ENCODE results near the gene PPP1R1B.

PPP1R1B gene

DNA sequence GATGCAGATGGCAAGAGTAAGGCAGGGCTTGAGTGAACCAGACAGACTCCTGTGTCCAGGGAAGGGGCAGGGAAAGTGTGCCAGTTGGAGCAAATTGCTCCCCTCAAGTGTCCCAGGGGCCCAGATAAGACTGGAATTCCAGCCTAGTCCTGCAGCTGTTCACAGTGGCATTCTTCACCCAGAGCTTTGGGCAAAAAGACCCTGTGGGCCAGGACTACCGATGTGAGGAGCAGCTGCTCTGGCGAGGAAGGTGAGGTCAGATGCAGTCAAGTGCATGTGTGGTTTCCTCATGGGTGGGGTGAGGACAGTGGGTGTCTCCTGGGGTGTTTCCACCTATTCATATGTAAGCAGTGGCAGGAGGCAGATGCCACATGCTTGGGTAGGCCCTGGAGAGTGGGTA, 33.4 kb upstream of the PPP1R1B start:
- H3K4me1 ChIP-seq (ENCODE audit: control insufficient read depth, insufficient read depth, low read length, poor library complexity, severe bottlenecking), result peaks cover 2% of the 10 kb centered on the region
- no peak overlapping the region for H3K4me3 ChIP-seq (ENCODE audit: insufficient read depth, low read depth, low read length, poor library complexity, severe bottlenecking)
- DNase-seq, result no peak
- no peaks in the 10 kb centered on the region for H3K9me3 ChIP-seq (ENCODE audit: control insufficient read depth, low read length)
- no peaks in the 10 kb centered on the region for H3K36me3 ChIP-seq (ENCODE audit: control insufficient read depth, insufficient read depth, low read length)
- H3K27ac ChIP-seq (ENCODE audit: insufficient read depth, low read length, poor library complexity, severe bottlenecking), result no peak overlapping the region
- peaks cover 39% of the 10 kb centered on the region for H3K27me3 ChIP-seq (replicated peaks; ENCODE audit: control insufficient read depth, insufficient read depth, low read length, poor library complexity, severe bottlenecking)

DNA sequence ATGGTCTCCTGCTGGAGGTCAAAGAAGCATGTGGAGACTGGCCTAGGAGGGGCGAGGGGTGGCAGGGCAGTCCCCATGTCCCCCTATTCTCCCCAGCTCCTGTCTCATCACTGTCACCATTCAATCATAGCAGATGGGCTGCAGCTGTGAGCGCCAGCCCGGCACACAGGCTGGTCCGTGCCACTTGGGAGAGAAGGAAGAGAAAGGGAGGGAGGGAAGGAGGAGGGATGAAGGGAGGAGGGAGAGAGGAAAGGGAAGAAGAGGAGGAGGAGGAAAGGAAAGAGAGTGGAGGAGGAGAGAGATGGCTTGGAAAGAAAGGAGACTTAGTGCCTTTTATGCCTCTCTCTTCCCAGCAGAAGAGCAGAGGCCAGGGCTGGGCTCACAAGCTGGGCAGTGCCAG, 31.5 kb upstream of the PPP1R1B start:
- H3K9me3 ChIP-seq (ENCODE audit: control insufficient read depth, low read length), result no peaks in the 10 kb centered on the region
- no peak overlapping the region for H3K4me3 ChIP-seq (ENCODE audit: insufficient read depth, low read depth, low read length, poor library complexity, severe bottlenecking)
- DNase-seq, result no peak
- no peaks in the 10 kb centered on the region for H3K36me3 ChIP-seq (ENCODE audit: control insufficient read depth, insufficient read depth, low read length)
- H3K4me1 ChIP-seq (ENCODE audit: control insufficient read depth, insufficient read depth, low read length, poor library complexity, severe bottlenecking), result peaks cover 17% of the 10 kb centered on the region
- H3K27me3 ChIP-seq (replicated peaks; ENCODE audit: control insufficient read depth, insufficient read depth, low read length, poor library complexity, severe bottlenecking), result peaks cover 58% of the 10 kb centered on the region
- H3K27ac ChIP-seq (ENCODE audit: insufficient read depth, low read length, poor library complexity, severe bottlenecking), result no peak overlapping the region

DNA sequence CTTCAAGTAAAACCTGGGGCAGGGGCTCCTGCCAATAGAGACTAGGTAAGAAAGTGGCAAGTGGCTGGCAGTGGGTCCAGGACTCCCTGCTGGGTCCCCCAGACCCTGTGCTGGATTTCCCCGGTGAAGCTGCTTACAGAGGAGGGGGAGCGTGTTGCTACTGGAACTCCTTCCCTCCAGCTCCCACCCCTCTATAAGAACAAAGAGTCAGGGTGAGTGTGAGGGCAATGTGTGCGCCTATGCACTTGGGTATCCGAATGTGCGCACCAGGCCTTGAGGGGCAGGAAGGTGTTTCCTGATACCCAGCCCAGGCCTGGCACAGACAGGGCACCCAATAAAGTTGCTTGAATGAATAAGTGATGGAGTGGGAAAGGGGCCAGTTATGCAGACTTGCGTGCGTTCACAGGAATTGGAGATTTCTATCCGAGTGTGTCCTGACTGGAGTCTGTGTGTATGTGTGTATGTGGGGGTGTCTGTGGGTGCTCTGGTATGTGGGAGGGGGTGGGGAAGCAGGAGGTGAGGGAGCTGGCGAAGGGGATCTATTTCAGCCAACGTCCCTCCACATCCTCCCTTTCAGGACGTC, 30.7 kb upstream of the PPP1R1B start:
- H3K36me3 ChIP-seq (ENCODE audit: control insufficient read depth, insufficient read depth, low read length), result no peaks in the 10 kb centered on the region
- DNase-seq, result no peak
- no peaks in the 10 kb centered on the region for H3K9me3 ChIP-seq (ENCODE audit: control insufficient read depth, low read length)
- H3K27ac ChIP-seq (ENCODE audit: insufficient read depth, low read length, poor library complexity, severe bottlenecking), result no peak overlapping the region
- peaks cover 65% of the 10 kb centered on the region for H3K27me3 ChIP-seq (replicated peaks; ENCODE audit: control insufficient read depth, insufficient read depth, low read length, poor library complexity, severe bottlenecking)
- peaks cover 17% of the 10 kb centered on the region for H3K4me1 ChIP-seq (ENCODE audit: control insufficient read depth, insufficient read depth, low read length, poor library complexity, severe bottlenecking)
- H3K4me3 ChIP-seq (ENCODE audit: insufficient read depth, low read depth, low read length, poor library complexity, severe bottlenecking), result no peak overlapping the region

DNA sequence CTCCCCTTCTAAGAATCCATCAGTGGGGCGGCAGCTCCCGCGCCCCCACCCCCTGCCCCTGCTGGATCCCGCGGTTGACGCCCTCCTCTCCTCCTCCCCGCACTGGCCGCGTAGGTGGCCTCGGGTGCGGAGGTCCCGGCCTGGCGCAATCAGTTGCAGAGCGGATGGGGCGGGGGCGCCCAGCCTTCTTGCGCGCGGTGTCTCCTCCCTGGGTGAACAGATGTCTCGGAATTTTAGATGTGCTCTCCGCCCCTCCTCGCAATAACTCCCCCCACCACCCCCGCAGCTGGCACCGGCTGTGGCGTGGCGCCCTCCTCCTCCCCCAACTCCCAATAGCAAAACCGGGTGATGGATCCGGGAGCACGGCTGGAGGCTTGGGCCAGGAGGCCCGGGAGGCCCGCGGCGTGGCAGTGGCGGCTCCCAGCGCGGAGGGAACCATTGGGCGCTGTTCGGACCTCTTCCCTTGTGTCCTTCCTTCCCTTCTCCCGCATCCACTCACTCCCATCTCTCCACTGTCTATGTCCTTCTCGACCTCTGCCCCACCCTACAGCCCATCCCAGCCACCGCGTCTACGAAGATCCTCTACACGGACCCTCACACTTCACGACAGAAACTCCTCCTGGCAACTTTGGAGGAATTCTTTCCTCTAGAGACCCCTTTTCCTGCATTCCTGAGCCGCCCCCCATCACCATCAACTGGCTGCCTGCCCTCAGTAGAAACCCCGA, 30.0 kb upstream of the PPP1R1B start:
- Histone ChIP-seq H3K4me1 (ENCODE audit: control insufficient read depth, insufficient read depth, low read length, poor library complexity, severe bottlenecking) (peaks cover 17% of the 10 kb centered on the region), H3K27me3 (replicated peaks; ENCODE audit: control insufficient read depth, insufficient read depth, low read length, poor library complexity, severe bottlenecking) (peaks cover 72% of the 10 kb centered on the region), H3K27ac (ENCODE audit: insufficient read depth, low read length, poor library complexity, severe bottlenecking) (no peak overlapping the region), H3K36me3 (ENCODE audit: control insufficient read depth, insufficient read depth, low read length) (no peaks in the 10 kb centered on the region), H3K9me3 (ENCODE audit: control insufficient read depth, low read length) (no peaks in the 10 kb centered on the region), H3K4me3 (ENCODE audit: insufficient read depth, low read depth, low read length, poor library complexity, severe bottlenecking) (no peak overlapping the region)
- DNase-seq, result no peak

DNA sequence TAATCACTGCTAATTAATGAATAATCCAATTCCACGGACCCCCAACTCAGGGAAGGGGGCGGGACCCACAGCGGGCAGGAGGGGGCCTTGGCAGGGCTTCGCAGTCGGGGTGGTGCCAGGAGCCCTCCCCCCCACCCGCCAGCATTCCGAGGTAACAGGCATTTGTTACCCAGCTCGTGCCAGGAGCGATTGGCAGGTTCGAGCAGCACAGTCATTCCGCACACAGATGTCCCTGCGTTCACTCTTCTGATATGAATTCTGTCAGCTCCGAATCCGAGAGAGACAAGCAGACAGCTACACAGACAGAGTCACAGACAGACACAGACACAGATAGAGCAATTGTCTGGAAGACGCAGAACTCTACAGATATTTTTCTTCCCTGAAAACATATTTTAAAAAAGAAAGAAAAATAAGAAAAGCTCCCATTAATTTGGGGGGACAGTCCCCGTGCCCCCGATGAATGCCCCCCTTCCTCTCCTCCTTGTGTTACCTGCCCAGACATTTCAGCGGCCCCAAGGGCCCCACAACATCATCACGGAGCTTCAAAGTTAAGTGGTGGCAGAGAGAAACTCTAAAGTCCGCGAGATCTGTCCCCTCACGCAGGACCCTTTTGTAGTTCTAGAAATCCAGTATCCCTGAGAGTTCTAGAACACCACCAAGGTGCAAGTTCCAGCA, 29.2 kb upstream of the PPP1R1B start:
- no peak overlapping the region for H3K27ac ChIP-seq (ENCODE audit: insufficient read depth, low read length, poor library complexity, severe bottlenecking)
- no peak for DNase-seq
- H3K9me3 ChIP-seq (ENCODE audit: control insufficient read depth, low read length), result no peaks in the 10 kb centered on the region
- no peaks in the 10 kb centered on the region for H3K36me3 ChIP-seq (ENCODE audit: control insufficient read depth, insufficient read depth, low read length)
- no peak overlapping the region for H3K4me3 ChIP-seq (ENCODE audit: insufficient read depth, low read depth, low read length, poor library complexity, severe bottlenecking)
- peaks cover 17% of the 10 kb centered on the region for H3K4me1 ChIP-seq (ENCODE audit: control insufficient read depth, insufficient read depth, low read length, poor library complexity, severe bottlenecking)
- peaks cover 73% of the 10 kb centered on the region for H3K27me3 ChIP-seq (replicated peaks; ENCODE audit: control insufficient read depth, insufficient read depth, low read length, poor library complexity, severe bottlenecking)

DNA sequence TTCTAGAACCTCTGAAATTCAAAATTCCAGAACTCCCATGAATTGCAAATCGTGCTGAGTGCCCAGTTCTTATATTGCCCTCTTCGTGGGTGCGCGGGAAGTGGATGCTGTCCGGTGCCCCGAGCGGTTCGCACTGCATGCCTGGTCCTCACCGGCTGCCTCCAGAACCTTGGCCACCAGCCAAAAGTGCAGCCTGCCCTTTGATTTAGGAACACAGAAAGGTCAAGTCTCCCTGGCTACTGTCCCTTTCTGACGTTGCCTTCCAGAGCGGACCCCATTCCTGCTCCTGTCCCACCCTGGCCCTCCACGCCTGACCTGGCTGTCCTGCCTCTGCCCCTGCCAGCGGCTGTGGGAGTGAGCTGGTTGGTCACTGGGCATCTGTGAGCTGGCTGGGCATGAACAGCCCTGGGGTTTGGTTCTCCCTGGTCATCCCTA, 28.7 kb upstream of the PPP1R1B start:
- H3K4me1 ChIP-seq (ENCODE audit: control insufficient read depth, insufficient read depth, low read length, poor library complexity, severe bottlenecking), result peaks cover 17% of the 10 kb centered on the region
- no peaks in the 10 kb centered on the region for H3K36me3 ChIP-seq (ENCODE audit: control insufficient read depth, insufficient read depth, low read length)
- no peak overlapping the region for H3K27ac ChIP-seq (ENCODE audit: insufficient read depth, low read length, poor library complexity, severe bottlenecking)
- DNase-seq, result no peak
- H3K27me3 ChIP-seq (replicated peaks; ENCODE audit: control insufficient read depth, insufficient read depth, low read length, poor library complexity, severe bottlenecking), result peaks cover 76% of the 10 kb centered on the region
- H3K4me3 ChIP-seq (ENCODE audit: insufficient read depth, low read depth, low read length, poor library complexity, severe bottlenecking), result no peak overlapping the region
- H3K9me3 ChIP-seq (ENCODE audit: control insufficient read depth, low read length), result no peaks in the 10 kb centered on the region

DNA sequence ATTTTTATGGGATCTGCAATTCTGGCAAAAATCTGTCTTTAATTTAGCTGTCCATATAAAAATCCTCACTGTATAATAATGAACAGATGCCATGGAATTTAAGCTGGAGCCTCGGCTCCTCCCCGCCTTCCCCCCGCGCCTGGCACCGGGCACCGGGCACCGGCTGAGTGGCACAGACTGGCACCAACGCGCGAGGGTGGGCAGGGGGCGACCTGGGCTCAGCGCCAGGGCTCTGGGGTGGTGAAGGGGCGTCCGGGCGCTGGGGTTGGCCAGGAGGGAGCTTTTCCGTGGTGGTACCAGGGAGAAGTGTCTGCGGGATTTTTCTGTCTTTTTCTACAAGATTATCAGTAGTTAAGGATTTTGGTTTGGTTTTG, 28.1 kb upstream of the PPP1R1B start:
- DNase-seq, result no peak
- Histone ChIP-seq H3K27me3 (replicated peaks; ENCODE audit: control insufficient read depth, insufficient read depth, low read length, poor library complexity, severe bottlenecking) (peaks cover 76% of the 10 kb centered on the region), H3K27ac (ENCODE audit: insufficient read depth, low read length, poor library complexity, severe bottlenecking) (no peak overlapping the region), H3K36me3 (ENCODE audit: control insufficient read depth, insufficient read depth, low read length) (no peaks in the 10 kb centered on the region), H3K9me3 (ENCODE audit: control insufficient read depth, low read length) (no peaks in the 10 kb centered on the region), H3K4me1 (ENCODE audit: control insufficient read depth, insufficient read depth, low read length, poor library complexity, severe bottlenecking) (peaks cover 17% of the 10 kb centered on the region), H3K4me3 (ENCODE audit: insufficient read depth, low read depth, low read length, poor library complexity, severe bottlenecking) (no peak overlapping the region)

DNA sequence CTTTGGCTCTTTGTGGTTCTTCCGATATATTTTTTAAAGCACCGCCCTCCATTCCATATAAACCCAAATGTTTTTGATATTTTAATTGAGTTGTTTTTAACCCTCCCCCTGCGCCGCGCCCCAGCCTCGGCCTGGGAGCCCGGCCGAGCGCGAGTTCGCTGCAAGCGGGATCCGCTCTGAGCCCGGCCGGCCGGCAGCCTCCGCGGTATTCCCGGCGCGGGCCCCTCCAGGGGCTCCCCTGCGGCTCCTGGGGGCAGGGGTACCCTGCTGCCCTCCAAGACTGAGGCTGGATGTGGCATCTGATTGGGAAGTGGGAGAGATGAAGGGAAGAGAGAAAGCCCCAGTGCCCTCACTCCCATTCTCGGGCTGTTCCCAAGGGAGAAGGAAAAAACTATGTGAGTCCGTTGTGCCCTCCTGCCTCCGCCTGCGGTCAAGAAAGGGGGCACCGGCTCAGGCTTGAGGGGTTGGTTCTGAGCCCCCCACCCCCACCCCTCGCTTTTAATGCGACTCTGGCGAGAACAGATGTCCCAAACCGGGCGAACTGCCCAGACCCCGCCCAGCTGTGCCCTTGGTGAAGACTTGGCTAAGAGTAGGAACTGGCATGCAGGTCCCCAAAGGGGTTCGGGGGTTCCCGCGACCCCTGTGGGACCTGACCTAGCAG, 27.6 kb upstream of the PPP1R1B start:
- no peak overlapping the region for H3K27ac ChIP-seq (ENCODE audit: insufficient read depth, low read length, poor library complexity, severe bottlenecking)

DNA sequence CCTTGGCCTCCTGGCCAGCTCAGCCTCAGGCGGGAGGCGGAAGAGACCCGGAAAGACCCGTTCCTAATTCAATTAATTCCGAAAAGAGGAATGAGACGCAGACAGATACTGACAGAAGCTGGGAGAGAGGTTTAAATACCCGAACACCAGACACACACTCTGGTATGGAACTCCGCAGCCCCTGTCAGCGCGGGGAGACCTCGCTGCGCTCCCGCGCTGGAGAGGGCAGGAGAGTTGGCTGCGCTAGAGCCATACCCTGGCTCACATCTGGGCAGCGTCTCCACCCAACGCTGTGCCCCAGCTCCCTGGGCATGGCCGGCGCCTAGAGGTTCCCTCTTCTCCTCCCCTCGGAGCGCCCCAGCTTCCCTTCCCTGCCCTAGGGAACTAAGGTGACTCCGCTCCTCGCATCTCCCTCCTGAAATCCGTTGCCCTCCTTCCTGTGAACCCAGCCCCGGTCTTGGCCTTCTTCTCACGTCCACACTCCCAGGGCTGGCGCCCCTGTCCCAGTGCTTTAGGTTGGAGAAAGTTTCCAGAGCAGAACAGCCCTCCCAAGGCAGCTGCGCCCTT, 27.0 kb upstream of the PPP1R1B start:
- H3K9me3 ChIP-seq (ENCODE audit: control insufficient read depth, low read length), result no peaks in the 10 kb centered on the region
- H3K36me3 ChIP-seq (ENCODE audit: control insufficient read depth, insufficient read depth, low read length), result no peaks in the 10 kb centered on the region
- DNase-seq, result no peak
- peaks cover 28% of the 10 kb centered on the region for H3K4me1 ChIP-seq (ENCODE audit: control insufficient read depth, insufficient read depth, low read length, poor library complexity, severe bottlenecking)
- peaks cover 84% of the 10 kb centered on the region for H3K27me3 ChIP-seq (replicated peaks; ENCODE audit: control insufficient read depth, insufficient read depth, low read length, poor library complexity, severe bottlenecking)
- H3K27ac ChIP-seq (ENCODE audit: insufficient read depth, low read length, poor library complexity, severe bottlenecking), result no peak overlapping the region
- no peak overlapping the region for H3K4me3 ChIP-seq (ENCODE audit: insufficient read depth, low read depth, low read length, poor library complexity, severe bottlenecking)

More for the DNA sequence above, 27.6 kb upstream of the PPP1R1B start:
- no peaks in the 10 kb centered on the region for H3K9me3 ChIP-seq (ENCODE audit: control insufficient read depth, low read length)
- DNase-seq, result no peak
- no peak overlapping the region for H3K4me3 ChIP-seq (ENCODE audit: insufficient read depth, low read depth, low read length, poor library complexity, severe bottlenecking)
- H3K4me1 ChIP-seq (ENCODE audit: control insufficient read depth, insufficient read depth, low read length, poor library complexity, severe bottlenecking), result peaks cover 22% of the 10 kb centered on the region
- peaks cover 81% of the 10 kb centered on the region for H3K27me3 ChIP-seq (replicated peaks; ENCODE audit: control insufficient read depth, insufficient read depth, low read length, poor library complexity, severe bottlenecking)
- H3K36me3 ChIP-seq (ENCODE audit: control insufficient read depth, insufficient read depth, low read length), result no peaks in the 10 kb centered on the region
